ENCODE data around the gene CCDC102A. TPM values are rescaled to one million over a fixed set of nuclear protein-coding genes. Genes with fewer than 3 reads are reported as not detected.

Gene CCDC102A
- 10 to 100 TPM in 3 of 4 donors, 1 to 10 TPM in 1; 8.7 to 23.6 (median 22.0) TPM for total RNA-seq

DNA sequence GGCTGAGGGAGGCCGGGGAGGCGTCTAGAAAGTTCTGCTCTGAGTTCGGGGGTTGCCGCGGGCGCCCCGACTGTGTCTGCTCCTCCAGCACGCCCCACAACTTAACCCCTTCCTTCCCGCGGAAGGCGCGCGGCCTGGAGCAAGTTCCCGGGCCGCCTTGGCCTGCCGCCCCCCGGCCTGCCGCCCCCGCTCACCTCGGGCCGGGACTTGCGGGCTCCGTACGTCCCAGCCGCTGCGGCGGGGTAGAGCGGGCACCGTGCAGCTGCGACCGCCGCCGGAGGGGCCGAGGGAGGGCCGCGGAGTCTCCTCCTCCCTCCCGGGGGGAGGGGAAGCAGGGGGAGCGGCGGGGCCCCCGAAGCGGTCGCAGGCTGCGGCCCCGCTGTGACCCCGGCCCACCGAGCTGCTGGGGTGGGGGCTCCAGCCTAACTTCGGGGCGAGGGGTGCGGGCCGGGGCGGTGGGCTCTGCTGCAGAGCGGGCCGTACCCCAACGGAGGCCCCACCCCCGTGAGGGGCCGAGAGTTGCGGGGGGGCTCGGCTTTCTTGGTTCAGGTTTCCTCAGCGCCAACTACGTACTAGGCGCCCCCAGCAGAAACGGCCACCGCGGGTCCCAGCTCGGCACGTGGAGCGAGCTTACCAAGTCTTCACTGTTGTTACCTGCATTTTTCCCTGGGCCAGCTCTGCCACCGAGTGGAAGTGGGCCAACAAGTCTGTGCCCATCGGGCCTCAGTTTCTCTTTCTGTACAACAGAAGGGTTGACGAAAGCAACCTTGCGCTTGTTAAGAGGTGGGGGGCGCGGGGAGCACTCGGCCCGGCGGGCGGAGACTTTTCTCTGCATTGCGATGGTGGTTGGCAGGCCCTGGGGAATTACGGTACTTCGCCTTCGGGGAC lies at the start of gene CCDC102A:
Gene CCDC102A, minus strand, starts transcription at position 266 of the 888 bp plus-strand sequence. CDS start 7,394 bp downstream, outside the sequence.
- peak in 1 of 2 donors; percentile 49 for DNase-seq
- H3K9me3 ChIP-seq = no peaks in the 10 kb centered on the region
- peak within 1 kb of the TSS; percentile 70 to 92 for H3K4me3 ChIP-seq
- no peaks in the 10 kb centered on the region for H3K36me3 ChIP-seq
- intact Hi-C loops (cut with DNase I; ENCODE audit: low total_unique reads) = no loop called here
- H3K27ac ChIP-seq = peak within 1 kb of the TSS; percentile 91 to 94
- H3K27me3 ChIP-seq = no peaks in the 10 kb centered on the region
- TF ChIP-seq POLR2A (IDR thresholded peaks at IDR 0.05) (peak in 1 of 2 donors; percentile 18), CTCF (IDR thresholded peaks at IDR 0.05) (no peak)
- H3K4me1 ChIP-seq = peaks cover 5 to 21% of the 10 kb centered on the region in 2 donors

GRCh38 chr16:57585051-57585687 lies 48.8 kb upstream of the CCDC102A start:
- H3K9me3 ChIP-seq = no peaks in the 10 kb centered on the region
- TF ChIP-seq POLR2A (IDR thresholded peaks at IDR 0.05) (no peak), CTCF (IDR thresholded peaks at IDR 0.05) (no peak)
- H3K27me3 ChIP-seq = no peaks in the 10 kb centered on the region
- H3K27ac ChIP-seq = no peak overlapping the region
- DNase-seq = no peak
- H3K4me3 ChIP-seq = no peak overlapping the region
- intact Hi-C loops (cut with DNase I; ENCODE audit: low total_unique reads) = no loop called here
- no peaks in the 10 kb centered on the region for H3K4me1 ChIP-seq
- H3K36me3 ChIP-seq = no peaks in the 10 kb centered on the region

DNA sequence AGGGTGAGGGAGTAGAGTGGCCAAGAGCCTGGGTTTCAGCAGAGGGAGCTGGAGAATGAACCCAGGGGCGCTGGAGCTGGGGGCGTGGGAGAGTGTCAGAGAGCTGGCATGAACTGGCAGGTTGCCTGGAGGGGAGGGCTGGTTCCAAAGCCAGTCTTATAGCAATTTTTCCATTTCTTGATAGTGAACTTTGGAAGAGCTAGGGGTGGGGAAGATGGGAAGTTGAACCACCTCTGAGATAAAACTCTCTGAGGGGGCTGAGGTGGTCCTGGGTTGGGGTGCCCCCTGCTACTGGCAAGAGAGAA lies 42.9 kb upstream of the CCDC102A start:
- Histone ChIP-seq H3K4me1 (no peaks in the 10 kb centered on the region), H3K4me3 (no peak overlapping the region), H3K27ac (no peak overlapping the region), H3K27me3 (no peaks in the 10 kb centered on the region), H3K9me3 (no peaks in the 10 kb centered on the region), H3K36me3 (no peaks in the 10 kb centered on the region)
- intact Hi-C loops (cut with DNase I; ENCODE audit: low total_unique reads) = no loop called here
- no peak for DNase-seq
- no peak for TF ChIP-seq CTCF (IDR thresholded peaks at IDR 0.05)
- TF ChIP-seq POLR2A (IDR thresholded peaks at IDR 0.05) = no peak

- Histone ChIP-seq H3K27me3 (no peaks in the 10 kb centered on the region), H3K4me3 (no peak overlapping the region), H3K27ac (no peak overlapping the region), H3K4me1 (no peaks in the 10 kb centered on the region), H3K9me3 (no peaks in the 10 kb centered on the region), H3K36me3 (no peaks in the 10 kb centered on the region)
- no peak for TF ChIP-seq POLR2A (IDR thresholded peaks at IDR 0.05)
- TF ChIP-seq CTCF (IDR thresholded peaks at IDR 0.05) = no peak
- no peak for DNase-seq
- intact Hi-C loops (cut with DNase I; ENCODE audit: low total_unique reads) = no loop called here
These were observed 42.4 kb upstream of the CCDC102A start for GRCh38 chr16:57578521-57579360.

Measured in uterus (tissue), 4 donors.